Measurements from ENCODE around the gene LCORL. TPM values are rescaled to one million over a fixed set of nuclear protein-coding genes. Genes with fewer than 3 reads are reported as not detected.

The LCORL gene
- total RNA-seq, 1 experiment from 2014 or later: 11.3 TPM

GRCh38 chr4:17939054-17939453 is 82.5 kb downstream of the LCORL start:
- Mint-ChIP-seq H3K36me3 (ENCODE audit: insufficient read depth, unreplicated experiment) (no peaks in the 10 kb centered on the region), H3K4me1 (ENCODE audit: low read depth, unreplicated experiment) (no peaks in the 10 kb centered on the region), H3K27ac (ENCODE audit: unreplicated experiment) (no peak overlapping the region), H3K27me3 (ENCODE audit: insufficient read depth, unreplicated experiment) (no peaks in the 10 kb centered on the region), H3K4me3 (ENCODE audit: unreplicated experiment) (no peak overlapping the region), H3K9me3 (ENCODE audit: unreplicated experiment) (peaks cover 10% of the 10 kb centered on the region)
- TF ChIP-seq CTCF (IDR thresholded peaks at IDR 0.05; ENCODE audit: insufficient read depth in 1 of 2, low read depth in 1 of 2, low read length in 1 of 2, severe bottlenecking in 1 of 2, unreplicated experiment in 1 of 2): no peak
- no peaks in the 10 kb centered on the region for H3K36me3 ChIP-seq (ENCODE audit: control insufficient read depth, insufficient read depth, low read length)
- H3K4me1 ChIP-seq: no peaks in the 10 kb centered on the region
- CTCF ChIA-PET: no interaction called here
- no peaks in the 10 kb centered on the region for H3K9me3 ChIP-seq
- H3K27me3 ChIP-seq (replicated peaks; ENCODE audit: control insufficient read depth, insufficient read depth, low read length): no peaks in the 10 kb centered on the region
- no peak for DNase-seq
- POLR2A ChIA-PET: no interaction called here
- intact Hi-C loops (cut with micrococcal nuclease; ENCODE audit: unreplicated experiment): no loop called here
- no TSS peak for BruUV-seq (replicated peaks)
- H3K4me3 ChIP-seq (ENCODE audit: low read depth, low read length): no peak overlapping the region

GRCh38 chr4:17934286-17934685 is 87.3 kb downstream of the LCORL start:
- Mint-ChIP-seq H3K27ac (ENCODE audit: unreplicated experiment) (no peak overlapping the region), H3K4me1 (ENCODE audit: low read depth, unreplicated experiment) (no peaks in the 10 kb centered on the region), H3K9me3 (ENCODE audit: unreplicated experiment) (peaks cover 21% of the 10 kb centered on the region), H3K4me3 (ENCODE audit: unreplicated experiment) (no peak overlapping the region), H3K27me3 (ENCODE audit: insufficient read depth, unreplicated experiment) (no peaks in the 10 kb centered on the region), H3K36me3 (ENCODE audit: insufficient read depth, unreplicated experiment) (no peaks in the 10 kb centered on the region)
- Histone ChIP-seq H3K27me3 (replicated peaks; ENCODE audit: control insufficient read depth, insufficient read depth, low read length) (no peaks in the 10 kb centered on the region), H3K4me1 (no peaks in the 10 kb centered on the region), H3K9me3 (peaks cover 4% of the 10 kb centered on the region; the same call in 1 of the 2 replicates), H3K4me3 (ENCODE audit: low read depth, low read length) (no peak overlapping the region), H3K36me3 (ENCODE audit: control insufficient read depth, insufficient read depth, low read length) (no peaks in the 10 kb centered on the region)
- no peak for DNase-seq
- no peak for TF ChIP-seq CTCF (IDR thresholded peaks at IDR 0.05; ENCODE audit: insufficient read depth in 1 of 2, low read depth in 1 of 2, low read length in 1 of 2, severe bottlenecking in 1 of 2, unreplicated experiment in 1 of 2)
- BruUV-seq (replicated peaks): no TSS peak
- intact Hi-C loops (cut with micrococcal nuclease; ENCODE audit: unreplicated experiment): loop anchor here (5.0 kb wide), 1 partner anchor 433 kb away; no protein-coding TSS in a partner anchor
- CTCF ChIA-PET: no interaction called here
- POLR2A ChIA-PET: no interaction called here

GRCh38 chr4:17933126-17933525 is 88.4 kb downstream of the LCORL start:
- no peaks in the 10 kb centered on the region for H3K36me3 ChIP-seq (ENCODE audit: control insufficient read depth, insufficient read depth, low read length)
- H3K4me1 ChIP-seq: no peaks in the 10 kb centered on the region
- no peak overlapping the region for H3K4me3 ChIP-seq (ENCODE audit: low read depth, low read length)
- intact Hi-C loops (cut with micrococcal nuclease; ENCODE audit: unreplicated experiment): loop anchor here (5.0 kb wide), 1 partner anchor 434 kb away; no protein-coding TSS in a partner anchor
- Mint-ChIP-seq H3K27ac (ENCODE audit: unreplicated experiment) (no peak overlapping the region), H3K9me3 (ENCODE audit: unreplicated experiment) (peaks cover 21% of the 10 kb centered on the region), H3K27me3 (ENCODE audit: insufficient read depth, unreplicated experiment) (no peaks in the 10 kb centered on the region), H3K36me3 (ENCODE audit: insufficient read depth, unreplicated experiment) (no peaks in the 10 kb centered on the region), H3K4me1 (ENCODE audit: low read depth, unreplicated experiment) (no peaks in the 10 kb centered on the region), H3K4me3 (ENCODE audit: unreplicated experiment) (no peak overlapping the region)
- H3K27me3 ChIP-seq (replicated peaks; ENCODE audit: control insufficient read depth, insufficient read depth, low read length): no peaks in the 10 kb centered on the region
- ChIA-PET POLR2A (no interaction called here), CTCF (no interaction called here)
- H3K9me3 ChIP-seq: peaks cover 4% of the 10 kb centered on the region; the same call in 1 of the 2 replicates
- BruUV-seq (replicated peaks): no TSS peak
- DNase-seq: no peak
- no peak for TF ChIP-seq CTCF (IDR thresholded peaks at IDR 0.05; ENCODE audit: insufficient read depth in 1 of 2, low read depth in 1 of 2, low read length in 1 of 2, severe bottlenecking in 1 of 2, unreplicated experiment in 1 of 2)
